IMR-90 (cell line): ENCODE results near the gene EIF4EBP2.

ENCODE experiments used
- BHLHE40 ChIP-seq: fragments of 150-350 bp; IDR thresholded peaks from 2 replicates; pipeline ENCODE4 v1.6.1; 2016; ENCODE audit warnings: mild to moderate bottlenecking, low read depth, low read length
- FOS ChIP-seq: fragments of 150-350 bp; IDR thresholded peaks from 2 replicates; pipeline ENCODE4 v1.6.1; 2016; ENCODE audit warnings: low read depth, low read length
- MAFK ChIP-seq: IDR thresholded peaks from 2 replicates; pipeline ENCODE4 v1.6.1; 2012; ENCODE audit warnings: low read depth, low read length, improper control_type of control experiment
- POLR2A ChIP-seq: IDR thresholded peaks from 2 replicates; pipeline ENCODE4 v1.6.1; 2012; ENCODE audit warnings: mild to moderate bottlenecking, low read depth, low read length
- RFX5 ChIP-seq: IDR thresholded peaks from 2 replicates; pipeline ENCODE4 v1.8.0; 2012; ENCODE audit warnings: low read depth, mild to moderate bottlenecking, low read length, moderate library complexity
- SMC3 ChIP-seq: fragments of 150-350 bp; IDR thresholded peaks from 2 replicates; pipeline ENCODE4 v1.6.1; 2016; ENCODE audit warnings: low read depth, mild to moderate bottlenecking, antibody characterized with exemption, low read length, moderate library complexity
- TF ChIP-seq, protein P1 (sequence below): conservative IDR thresholded peaks from 2 replicates; pipeline ENCODE4 v1.5.1; 2012; ENCODE audit warnings: mild to moderate bottlenecking, low read depth, low read length, improper control_type of control experiment
- TF ChIP-seq, protein P2 (sequence below): fragments of 150-350 bp; IDR thresholded peaks from 2 replicates; pipeline ENCODE4 v1.6.1; 2016; ENCODE audit warnings: low read depth, mild to moderate bottlenecking, low read length, moderate library complexity, borderline replicate concordance
- TF ChIP-seq, protein P3 (sequence below): fragments of 150-350 bp; IDR thresholded peaks from 2 replicates; pipeline ENCODE4 v1.6.1; 2017; ENCODE audit warnings: mild to moderate bottlenecking, antibody characterized with exemption, low read length, low read depth

DNA sequence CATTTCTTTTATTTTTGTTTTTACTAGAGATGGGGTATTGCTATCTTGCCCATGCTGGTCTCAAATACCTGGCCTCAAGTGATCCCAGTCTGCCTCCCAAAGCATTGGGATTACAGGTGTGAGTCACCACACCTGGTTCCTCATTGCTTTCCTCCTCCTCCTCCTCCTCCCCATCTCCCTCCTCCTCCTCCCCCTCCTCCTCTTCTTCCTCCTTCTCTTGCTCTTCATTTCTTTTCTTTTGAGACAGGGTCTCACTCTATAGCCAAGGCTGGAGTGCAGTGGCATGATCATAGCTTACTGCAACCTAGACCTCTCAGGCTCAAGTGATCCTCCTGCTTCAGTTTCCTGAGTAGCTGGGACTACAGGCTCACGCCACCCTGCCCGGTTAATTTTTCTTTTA is 43.7 kb upstream of the EIF4EBP2 start:
- TF ChIP-seq, protein P1, sequence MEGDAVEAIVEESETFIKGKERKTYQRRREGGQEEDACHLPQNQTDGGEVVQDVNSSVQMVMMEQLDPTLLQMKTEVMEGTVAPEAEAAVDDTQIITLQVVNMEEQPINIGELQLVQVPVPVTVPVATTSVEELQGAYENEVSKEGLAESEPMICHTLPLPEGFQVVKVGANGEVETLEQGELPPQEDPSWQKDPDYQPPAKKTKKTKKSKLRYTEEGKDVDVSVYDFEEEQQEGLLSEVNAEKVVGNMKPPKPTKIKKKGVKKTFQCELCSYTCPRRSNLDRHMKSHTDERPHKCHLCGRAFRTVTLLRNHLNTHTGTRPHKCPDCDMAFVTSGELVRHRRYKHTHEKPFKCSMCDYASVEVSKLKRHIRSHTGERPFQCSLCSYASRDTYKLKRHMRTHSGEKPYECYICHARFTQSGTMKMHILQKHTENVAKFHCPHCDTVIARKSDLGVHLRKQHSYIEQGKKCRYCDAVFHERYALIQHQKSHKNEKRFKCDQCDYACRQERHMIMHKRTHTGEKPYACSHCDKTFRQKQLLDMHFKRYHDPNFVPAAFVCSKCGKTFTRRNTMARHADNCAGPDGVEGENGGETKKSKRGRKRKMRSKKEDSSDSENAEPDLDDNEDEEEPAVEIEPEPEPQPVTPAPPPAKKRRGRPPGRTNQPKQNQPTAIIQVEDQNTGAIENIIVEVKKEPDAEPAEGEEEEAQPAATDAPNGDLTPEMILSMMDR = no peak
- no peak for TF ChIP-seq MAFK
- TF ChIP-seq, protein P2, sequence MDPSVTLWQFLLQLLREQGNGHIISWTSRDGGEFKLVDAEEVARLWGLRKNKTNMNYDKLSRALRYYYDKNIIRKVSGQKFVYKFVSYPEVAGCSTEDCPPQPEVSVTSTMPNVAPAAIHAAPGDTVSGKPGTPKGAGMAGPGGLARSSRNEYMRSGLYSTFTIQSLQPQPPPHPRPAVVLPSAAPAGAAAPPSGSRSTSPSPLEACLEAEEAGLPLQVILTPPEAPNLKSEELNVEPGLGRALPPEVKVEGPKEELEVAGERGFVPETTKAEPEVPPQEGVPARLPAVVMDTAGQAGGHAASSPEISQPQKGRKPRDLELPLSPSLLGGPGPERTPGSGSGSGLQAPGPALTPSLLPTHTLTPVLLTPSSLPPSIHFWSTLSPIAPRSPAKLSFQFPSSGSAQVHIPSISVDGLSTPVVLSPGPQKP = no peak
- TF ChIP-seq POLR2A = no peak
- TF ChIP-seq, protein P3, sequence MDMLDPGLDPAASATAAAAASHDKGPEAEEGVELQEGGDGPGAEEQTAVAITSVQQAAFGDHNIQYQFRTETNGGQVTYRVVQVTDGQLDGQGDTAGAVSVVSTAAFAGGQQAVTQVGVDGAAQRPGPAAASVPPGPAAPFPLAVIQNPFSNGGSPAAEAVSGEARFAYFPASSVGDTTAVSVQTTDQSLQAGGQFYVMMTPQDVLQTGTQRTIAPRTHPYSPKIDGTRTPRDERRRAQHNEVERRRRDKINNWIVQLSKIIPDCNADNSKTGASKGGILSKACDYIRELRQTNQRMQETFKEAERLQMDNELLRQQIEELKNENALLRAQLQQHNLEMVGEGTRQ = no peak
- no peak for TF ChIP-seq RFX5
- TF ChIP-seq BHLHE40 = no peak
- TF ChIP-seq FOS = no peak
- no peak for TF ChIP-seq SMC3
